Body of pancreas (tissue), 4 donors: ENCODE measurements around the gene ADGRL3.

Experiments used
- CTCF ChIP-seq, 7 experiments: fragments of 450-650 bp in 4 of 7; fragments of 200-600 bp in 3 of 7; sonication (generic) in 3 of 7; IDR thresholded peaks; one replicate each; pipeline ENCODE4 v1.5.1; 2016 to 2019; ENCODE audit warnings: antibody characterized with exemption in 7 of 7
- POLR2A ChIP-seq, 3 donors: fragments of 450-650 bp; IDR thresholded peaks; one replicate each; pipeline ENCODE4 v1.6.1; 2016; ENCODE audit warnings: antibody characterized with exemption in 3 of 3, mild to moderate bottlenecking in 2 of 3

GRCh38 chr4:61985426-61985825 lies 785.3 kb downstream of the ADGRL3 start:
- TF ChIP-seq POLR2A (IDR thresholded peaks at IDR 0.05) (no peak), CTCF (IDR thresholded peaks at IDR 0.05) (no peak)
